GM18858 (cell line): ENCODE results near the gene HGFAC.

Experiments
- ATAC-seq: cut with Tn5 transposase; IDR thresholded peaks from one replicate; pipeline ENCODE4 v1.9.1; 2021; ENCODE audit not compliant: unreplicated experiment

Gene HGFAC

GRCh38 chr4:3441501-3442459, at the start of gene HGFAC:
Gene HGFAC, plus strand, starts transcription at chr4:3441968. Its CDS starts 34 bp downstream, at chr4:3442002.
- ATAC-seq, result no peak

- no peak for ATAC-seq
Measured at GRCh38 chr4:3392321-3392720, 49.4 kb upstream of the HGFAC start.

DNA sequence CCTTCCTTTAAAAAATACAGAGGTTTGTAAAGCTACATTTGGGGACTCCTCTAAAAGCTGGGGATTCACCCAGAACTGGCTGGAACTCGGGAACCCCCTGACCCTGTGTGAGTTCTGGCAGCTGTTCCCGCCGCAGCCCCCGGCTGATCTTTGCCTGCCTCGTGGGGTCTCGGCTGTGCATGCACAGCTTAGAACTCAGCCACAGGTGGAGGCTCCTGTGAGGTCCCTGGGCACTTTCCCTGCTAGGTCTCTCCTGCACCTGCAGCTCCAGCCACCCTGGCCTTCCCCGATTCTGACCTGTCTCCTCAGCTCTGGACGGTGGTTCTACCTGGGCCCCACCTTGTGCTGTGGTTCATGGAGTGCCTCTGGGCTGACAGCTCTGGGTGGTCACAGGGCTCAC, 48.6 kb upstream of the HGFAC start:
- no peak for ATAC-seq

GRCh38 chr4:3396600-3396999, 45.2 kb upstream of the HGFAC start:
- ATAC-seq, result no peak

GRCh38 chr4:3397128-3397527, 44.6 kb upstream of the HGFAC start:
- no peak for ATAC-seq

DNA sequence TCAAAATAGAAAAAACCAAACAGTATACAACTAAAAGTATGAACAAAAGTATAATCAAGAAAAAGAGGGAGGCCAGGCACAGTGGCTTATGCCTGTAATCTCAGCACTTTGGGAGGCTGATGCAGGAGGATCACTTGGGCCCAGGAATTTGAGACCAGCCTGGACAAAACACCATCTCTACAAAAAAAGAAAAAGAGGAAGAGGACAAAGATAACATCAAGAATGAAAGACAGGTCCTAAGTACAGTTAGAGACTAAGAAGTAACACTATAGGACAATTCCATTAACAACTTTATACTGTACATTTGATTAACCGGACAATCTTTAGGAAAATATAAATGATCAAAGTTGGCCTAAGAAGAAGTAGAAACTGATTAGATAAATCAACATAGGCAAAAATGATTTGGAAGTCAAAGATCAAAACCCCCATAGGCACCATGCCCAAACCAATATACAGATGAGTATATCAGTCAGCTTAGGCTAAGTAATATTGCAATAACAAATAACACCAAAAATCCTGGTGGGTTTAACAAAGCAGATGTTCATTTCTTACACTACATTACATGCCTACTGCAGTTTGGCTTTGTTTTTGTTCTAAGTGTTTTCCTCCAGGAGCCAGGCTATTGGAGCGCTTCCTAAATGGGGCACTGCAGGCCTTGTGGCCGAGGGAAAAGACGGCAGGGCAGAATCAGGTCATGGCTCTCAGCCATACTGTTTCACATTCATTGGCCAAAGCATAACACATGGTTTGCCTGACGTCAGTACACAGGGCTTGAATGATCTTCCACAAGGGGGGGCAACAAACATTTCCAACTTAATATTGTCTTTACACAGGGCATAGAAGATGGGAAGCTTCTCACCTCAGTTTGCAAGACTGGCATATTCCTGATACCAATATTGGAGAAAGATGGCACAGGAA, 42.2 kb upstream of the HGFAC start:
- no peak for ATAC-seq

DNA sequence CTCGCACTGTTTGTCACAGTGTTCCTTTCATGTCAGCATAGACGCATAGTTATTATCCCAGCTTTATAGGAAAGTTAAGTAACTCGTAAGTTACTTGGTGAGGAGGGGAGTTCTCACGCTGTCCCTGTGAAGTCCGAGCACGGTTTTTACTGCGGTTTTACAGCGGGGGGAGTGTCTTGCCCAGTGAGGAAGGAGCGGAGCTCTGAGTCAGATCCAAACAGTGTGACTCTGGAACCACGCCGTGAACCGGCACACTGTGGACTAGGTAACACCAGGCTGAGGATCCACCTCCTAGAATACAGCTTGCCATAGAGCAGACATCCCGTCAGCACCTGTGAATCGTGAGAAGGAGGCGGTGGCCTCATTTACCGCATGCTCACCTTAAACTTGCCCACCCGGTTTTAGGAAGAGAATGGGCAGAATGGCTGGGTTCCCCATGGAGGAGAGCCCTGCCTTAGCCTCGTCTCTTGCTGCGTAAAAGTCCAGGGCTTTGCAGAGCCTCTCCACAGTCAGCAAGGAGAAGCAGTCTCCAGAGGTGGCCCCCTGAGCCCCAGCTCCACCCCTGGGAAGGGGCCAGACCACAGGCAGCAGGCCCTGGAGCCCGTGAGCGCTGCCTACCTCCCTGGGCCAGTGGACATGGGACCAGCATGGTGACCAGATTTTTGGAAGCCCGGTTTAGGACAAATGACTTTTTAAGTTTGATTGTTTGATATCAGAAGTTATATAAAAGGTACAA, 40.2 kb upstream of the HGFAC start:
- no peak for ATAC-seq

GRCh38 chr4:3402491-3403347, 39.0 kb upstream of the HGFAC start:
- ATAC-seq, result no peak

DNA sequence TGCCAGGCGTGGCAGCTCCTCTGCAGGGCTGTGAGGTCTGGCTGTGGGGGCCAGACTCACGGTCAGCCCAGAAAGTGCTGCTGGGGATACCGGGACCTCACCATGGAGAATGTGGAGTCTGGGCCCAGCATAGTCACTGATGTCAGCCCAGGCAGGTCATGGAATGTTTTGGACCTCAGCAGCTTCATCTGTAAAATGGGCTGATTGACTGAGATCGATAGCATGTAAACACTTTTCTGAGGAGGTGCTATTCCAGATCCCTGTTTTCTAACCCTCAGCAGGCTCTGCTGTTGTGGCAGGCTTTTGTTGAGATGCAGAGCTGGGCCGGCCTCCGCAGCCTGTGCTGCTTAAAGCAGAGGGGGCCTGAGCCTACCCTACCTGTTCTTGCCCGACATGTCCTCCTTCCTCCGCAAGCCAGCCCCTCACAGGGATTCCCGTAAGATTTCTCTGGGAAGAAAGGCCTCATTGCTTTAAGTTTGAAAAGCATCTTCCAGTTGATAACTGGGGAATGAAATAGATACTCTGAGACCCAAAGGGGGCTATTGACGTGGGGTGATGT, 38.3 kb upstream of the HGFAC start:
- ATAC-seq, result no peak

- ATAC-seq, result no peak
Measured at GRCh38 chr4:3404546-3404945, 37.2 kb upstream of the HGFAC start.

DNA sequence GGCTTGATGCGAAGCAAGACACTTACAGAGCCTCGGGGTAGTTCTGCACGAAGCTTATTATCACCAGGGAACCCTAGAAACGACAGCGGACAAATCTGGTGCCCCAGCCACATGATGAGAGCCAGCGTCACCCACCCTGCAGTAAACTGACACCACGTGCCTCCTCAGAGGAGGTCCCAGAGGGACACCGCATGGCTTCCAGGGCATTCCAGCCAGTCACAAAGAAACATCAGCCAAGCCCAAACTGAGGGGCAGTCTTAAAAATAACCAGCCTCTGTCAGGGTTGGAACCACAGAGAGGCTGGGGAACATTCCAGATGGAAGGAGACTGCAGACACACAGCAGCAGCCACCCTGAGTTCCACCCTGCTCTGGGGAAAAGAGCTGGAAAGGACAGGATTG, 36.6 kb upstream of the HGFAC start:
- ATAC-seq, result no peak

GRCh38 chr4:3406021-3406420, 35.7 kb upstream of the HGFAC start:
- ATAC-seq, result no peak

GRCh38 chr4:3406431-3406830, 35.3 kb upstream of the HGFAC start:
- no peak for ATAC-seq

GRCh38 chr4:3407171-3407771, 34.5 kb upstream of the HGFAC start:
- no peak for ATAC-seq

DNA sequence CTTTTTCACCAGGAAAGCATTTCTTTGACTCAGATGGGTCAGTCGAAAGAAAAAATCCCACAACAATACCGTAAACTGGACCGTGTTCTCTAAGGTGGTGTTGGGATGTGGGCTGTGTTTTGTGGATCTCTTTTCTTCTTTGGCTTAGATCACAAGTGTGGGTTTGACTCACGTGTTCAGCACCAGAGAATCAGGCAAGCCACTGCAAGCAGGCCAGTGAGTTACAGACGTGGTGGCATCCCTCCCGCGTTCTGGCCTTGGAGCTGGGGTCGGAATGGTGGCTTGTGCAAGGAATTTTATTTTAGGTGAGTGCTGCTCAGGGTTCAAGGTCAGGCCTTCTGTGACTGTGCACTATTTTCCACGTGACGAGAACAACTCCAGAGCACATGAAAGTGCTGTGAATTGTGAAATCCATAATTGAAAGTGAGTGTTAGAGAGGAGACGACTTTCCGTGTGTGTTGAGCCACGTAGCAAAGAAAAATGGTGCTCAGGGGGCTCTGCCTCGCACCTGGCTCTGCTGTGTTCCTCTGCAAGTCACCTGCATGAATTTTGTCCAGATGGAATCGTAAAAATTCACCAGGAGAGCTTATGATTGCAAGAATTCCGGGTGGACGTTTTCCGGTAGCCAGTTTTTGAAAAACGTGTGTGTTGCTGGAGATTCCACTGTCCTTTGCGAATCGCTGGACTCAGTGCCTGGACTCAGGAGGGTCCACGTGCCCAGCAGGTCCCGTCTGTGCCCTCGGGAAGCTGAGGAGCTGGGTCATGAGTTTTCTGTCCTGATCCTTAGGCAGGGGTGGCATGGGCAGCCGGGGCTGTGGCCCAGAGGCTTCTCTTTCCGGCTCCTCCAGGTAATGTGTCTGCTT, 33.6 kb upstream of the HGFAC start:
- ATAC-seq, result no peak

- no peak for ATAC-seq
Measured at GRCh38 chr4:3408793-3409330, 32.9 kb upstream of the HGFAC start.

GRCh38 chr4:3409571-3410091, 32.1 kb upstream of the HGFAC start:
- no peak for ATAC-seq
